ENCODE data around the gene CDKL2.
"Not testable (repeated sequence)": the region's sequence is repeated elsewhere in the genome, so short reads cannot be mapped to it uniquely, and the experiment has no call there.

CDKL2 gene

GRCh38 chr4:75630174-75630936, at the start of gene CDKL2:
Gene CDKL2 (minus strand): TSS chr4:75630528. CDS start chr4:75625988, 4,540 bp downstream.
- DNase-seq (ENCODE audit: low spot score): peak; percentile 92

- DNase-seq (ENCODE audit: low spot score): no peak
Observed at GRCh38 chr4:75678965-75679364, 48.6 kb upstream of the CDKL2 start.

GRCh38 chr4:75678473-75678872, 48.1 kb upstream of the CDKL2 start:
- DNase-seq (ENCODE audit: low spot score): no peak

GRCh38 chr4:75675004-75675531, 44.7 kb upstream of the CDKL2 start:
- DNase-seq (ENCODE audit: low spot score): no peak

GRCh38 chr4:75673959-75674328, 43.6 kb upstream of the CDKL2 start:
- peak; percentile 50 for DNase-seq (ENCODE audit: low spot score)

GRCh38 chr4:75673027-75673958, 43.0 kb upstream of the CDKL2 start, which contains the start of gene G3BP2:
Gene G3BP2 (minus strand): TSS chr4:75673411. CDS start chr4:75662025, 11,386 bp downstream.
- peak; percentile 98 for DNase-seq (ENCODE audit: low spot score)

GRCh38 chr4:75672461-75673026, 42.2 kb upstream of the CDKL2 start:
- peak; percentile 69 for DNase-seq (ENCODE audit: low spot score)

- no peak for DNase-seq (ENCODE audit: low spot score)
Observed at GRCh38 chr4:75671802-75672421, 41.6 kb upstream of the CDKL2 start.

- DNase-seq (ENCODE audit: low spot score): no peak
Observed at GRCh38 chr4:75668596-75668995, 38.3 kb upstream of the CDKL2 start.

GRCh38 chr4:75667636-75668035, 37.3 kb upstream of the CDKL2 start:
- DNase-seq (ENCODE audit: low spot score): not testable (repeated sequence)

GRCh38 chr4:75666299-75666698, 36.0 kb upstream of the CDKL2 start:
- DNase-seq (ENCODE audit: low spot score): no peak

GRCh38 chr4:75664604-75665003, 34.3 kb upstream of the CDKL2 start:
- not testable (repeated sequence) for DNase-seq (ENCODE audit: low spot score)

GRCh38 chr4:75662626-75663025, 32.3 kb upstream of the CDKL2 start:
- no peak for DNase-seq (ENCODE audit: low spot score)

- no peak for DNase-seq (ENCODE audit: low spot score)
Observed at GRCh38 chr4:75660491-75660890, 30.2 kb upstream of the CDKL2 start.

- DNase-seq (ENCODE audit: low spot score): no peak
Observed at GRCh38 chr4:75659512-75660031, 29.2 kb upstream of the CDKL2 start.

- no peak for DNase-seq (ENCODE audit: low spot score)
Observed at GRCh38 chr4:75658876-75659275, 28.5 kb upstream of the CDKL2 start.

- no peak for DNase-seq (ENCODE audit: low spot score)
Observed at GRCh38 chr4:75655562-75655961, 25.2 kb upstream of the CDKL2 start.

GRCh38 chr4:75654905-75655304, 24.6 kb upstream of the CDKL2 start:
- no peak for DNase-seq (ENCODE audit: low spot score)

- no peak for DNase-seq (ENCODE audit: low spot score)
Observed at GRCh38 chr4:75653845-75654503, 23.6 kb upstream of the CDKL2 start.

GRCh38 chr4:75644095-75644494, 13.8 kb upstream of the CDKL2 start:
- no peak for DNase-seq (ENCODE audit: low spot score)

GRCh38 chr4:75643651-75644050, 13.3 kb upstream of the CDKL2 start:
- no peak for DNase-seq (ENCODE audit: low spot score)
